Measurements from ENCODE around the gene LHCGR.

LHCGR gene

GRCh38 chr2:48738806-48739205 is 16.7 kb downstream of the LHCGR start:
- no peak for DNase-seq

DNA sequence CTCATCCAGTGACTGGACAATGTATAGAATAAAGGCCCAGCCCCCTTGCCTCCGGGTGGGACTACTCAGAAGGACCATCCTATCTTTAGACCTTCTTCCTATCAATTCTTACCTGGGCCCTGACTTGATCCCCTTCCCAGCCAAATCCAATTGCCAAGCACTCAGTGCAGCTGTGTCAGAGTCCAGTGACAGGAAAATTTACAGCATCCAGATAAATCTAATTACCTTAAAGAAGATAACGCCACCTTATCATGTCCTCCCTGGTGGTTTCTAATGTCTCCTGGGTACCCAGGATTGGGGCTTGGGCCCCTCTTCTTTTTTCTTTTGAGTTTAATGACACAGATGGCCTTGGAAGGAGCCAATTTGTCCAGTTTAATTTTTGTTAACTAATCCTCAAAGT is 19.3 kb downstream of the LHCGR start:
- DNase-seq = no peak

DNA sequence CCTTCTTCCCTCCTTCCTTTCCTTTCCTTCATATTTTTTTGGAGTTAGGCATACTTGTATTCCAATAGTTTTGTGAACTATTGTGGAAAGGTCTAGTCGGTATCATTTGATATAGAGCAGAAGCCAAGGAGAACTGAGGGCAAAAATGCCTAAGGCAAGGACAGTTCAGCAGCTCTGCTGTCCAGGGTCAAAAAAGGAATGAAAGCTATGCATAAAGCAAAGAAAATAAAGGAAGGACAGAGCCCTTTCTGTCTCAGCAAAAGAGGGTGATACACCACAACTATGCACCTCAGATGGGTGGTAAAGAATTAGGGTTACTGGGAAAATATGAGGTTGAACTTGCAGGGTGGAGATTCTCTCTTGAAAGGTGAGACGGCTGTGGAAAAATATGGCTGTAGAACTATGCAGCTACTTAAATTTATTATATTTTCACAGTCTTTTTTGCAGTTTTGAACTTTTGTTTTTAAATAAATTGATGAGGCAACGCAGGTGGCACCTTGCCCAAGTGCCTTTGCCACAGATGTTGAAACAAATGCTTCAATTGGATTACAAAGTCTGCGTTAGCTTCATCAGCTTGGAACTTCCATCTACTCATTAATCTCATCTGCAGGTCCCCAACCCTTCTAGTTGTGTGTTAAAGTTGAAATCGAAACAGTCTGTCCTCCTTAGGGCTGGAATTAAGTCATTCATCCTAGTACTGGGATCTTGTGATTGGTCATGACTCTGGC is 20.8 kb downstream of the LHCGR start:
- no peak for DNase-seq

GRCh38 chr2:48733067-48733503 is 22.4 kb downstream of the LHCGR start:
- no peak for DNase-seq

GRCh38 chr2:48728840-48729239 is 26.7 kb downstream of the LHCGR start:
- DNase-seq = no peak

- no peak for DNase-seq
Observed at GRCh38 chr2:48728295-48728694, 27.2 kb downstream of the LHCGR start.

GRCh38 chr2:48727560-48727959 is 28.0 kb downstream of the LHCGR start:
- no peak for DNase-seq

DNA sequence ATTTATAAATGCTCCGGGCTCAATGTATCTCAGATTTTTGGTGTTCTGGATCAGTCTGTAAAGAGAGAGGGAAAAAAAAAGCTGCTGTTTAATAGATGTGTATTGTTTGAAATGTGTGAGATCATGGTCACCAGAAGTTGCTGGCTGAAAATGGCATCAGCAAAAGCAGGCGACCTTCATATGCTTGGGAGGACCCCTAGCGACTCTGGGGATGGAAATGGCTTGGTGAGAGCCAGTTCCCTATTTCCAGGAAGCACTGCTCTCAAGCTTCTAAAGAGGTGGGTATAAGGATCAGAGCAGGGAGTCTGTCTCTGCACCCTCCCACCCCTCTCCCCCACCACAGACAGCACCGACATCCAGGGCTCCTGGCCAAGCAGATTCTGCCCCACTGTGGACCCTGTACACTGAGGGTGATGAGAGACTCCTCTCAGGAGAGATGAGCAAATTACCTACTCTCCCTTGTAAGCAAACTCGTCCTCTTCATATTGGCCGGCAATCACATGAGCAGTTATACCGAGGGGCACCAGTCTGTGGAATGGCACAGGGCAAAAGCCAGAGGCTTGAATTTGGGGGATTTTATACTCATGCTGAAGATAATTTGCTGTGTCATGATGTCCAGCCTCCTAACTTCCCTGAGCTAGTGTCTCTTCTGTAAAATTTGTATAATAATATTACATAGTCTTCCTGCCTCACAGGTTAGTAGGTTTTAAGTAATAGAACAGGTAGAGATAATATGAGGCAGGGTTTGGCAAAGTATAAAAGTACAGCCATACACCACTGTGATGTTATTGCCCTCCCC is 29.6 kb downstream of the LHCGR start:
- DNase-seq = no peak

DNA sequence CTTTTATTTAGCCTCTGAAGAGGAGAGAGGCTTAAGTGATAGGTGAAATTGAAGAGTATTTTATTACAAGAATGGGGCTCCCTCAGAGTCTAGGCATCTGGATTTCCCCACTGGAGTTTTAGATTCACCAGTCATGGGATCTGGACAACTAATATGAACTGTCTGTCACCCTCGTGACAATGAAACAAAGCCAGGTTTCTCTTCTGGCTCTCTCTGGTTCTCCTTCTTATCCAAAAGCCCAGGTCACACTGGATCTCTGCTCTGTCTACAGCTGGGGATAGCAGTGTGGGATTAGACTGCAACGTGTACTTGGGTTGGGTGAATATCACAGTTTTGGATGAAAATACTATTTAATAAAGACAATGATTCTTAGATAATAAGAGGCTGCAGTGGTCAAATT is 31.2 kb downstream of the LHCGR start:
- no peak for DNase-seq

DNA sequence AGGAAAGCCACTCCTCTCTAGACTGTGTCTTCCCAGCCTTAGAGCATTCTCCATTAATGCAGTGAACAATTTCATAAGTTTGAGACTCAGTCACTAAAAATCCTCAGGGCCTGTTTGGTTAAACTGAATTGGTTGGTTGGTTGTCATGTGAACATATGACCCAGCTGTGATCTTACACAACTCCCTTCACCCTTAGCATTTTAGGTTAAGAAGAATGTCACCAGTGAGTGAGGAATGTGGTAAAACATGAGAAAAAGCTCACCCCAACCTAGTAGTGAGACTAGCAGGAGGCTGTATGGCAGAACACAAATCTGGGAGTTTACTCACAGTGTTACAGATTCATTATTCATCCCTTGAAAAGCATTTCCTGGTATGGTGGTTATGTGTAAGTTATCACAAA is 32.4 kb downstream of the LHCGR start:
- DNase-seq = no peak

GRCh38 chr2:48722391-48722790 is 33.1 kb downstream of the LHCGR start:
- DNase-seq = no peak

- DNase-seq = no peak
Observed at GRCh38 chr2:48721158-48721557, 34.4 kb downstream of the LHCGR start.

DNA sequence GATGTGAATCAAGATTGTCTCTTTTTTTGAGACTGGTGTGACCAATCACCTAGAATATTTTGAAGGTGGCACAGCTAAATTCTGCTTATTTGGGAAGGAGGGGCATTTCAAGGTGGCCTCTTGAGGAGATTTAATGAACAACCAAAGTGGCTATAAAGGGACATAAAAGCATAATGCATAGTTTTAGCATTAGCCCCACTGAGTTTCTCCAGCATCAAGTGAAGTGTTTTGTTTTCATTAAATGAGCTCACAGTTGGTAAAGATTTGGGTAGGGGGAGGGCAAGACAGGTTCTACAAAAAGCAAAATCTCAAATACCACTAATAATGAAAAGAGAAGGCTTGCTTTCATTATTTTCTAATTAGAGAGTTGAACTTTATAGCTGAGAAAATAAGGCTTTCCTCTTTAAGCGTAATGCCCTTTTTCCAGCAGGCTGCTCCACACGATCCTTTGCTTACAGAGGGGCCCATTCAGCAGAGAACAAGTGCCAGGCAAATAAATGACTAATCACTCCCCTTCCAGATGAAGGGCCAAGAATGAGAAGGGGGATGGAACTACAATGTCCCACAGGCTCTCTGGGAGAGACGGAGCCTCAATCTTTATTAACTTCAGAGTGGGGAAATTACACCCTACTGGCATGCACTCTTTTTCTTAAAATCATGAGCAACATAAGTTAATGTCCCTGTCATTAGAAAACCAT is 35.9 kb downstream of the LHCGR start:
- no peak for DNase-seq

GRCh38 chr2:48717846-48718245 is 37.7 kb downstream of the LHCGR start:
- no peak for DNase-seq

DNA sequence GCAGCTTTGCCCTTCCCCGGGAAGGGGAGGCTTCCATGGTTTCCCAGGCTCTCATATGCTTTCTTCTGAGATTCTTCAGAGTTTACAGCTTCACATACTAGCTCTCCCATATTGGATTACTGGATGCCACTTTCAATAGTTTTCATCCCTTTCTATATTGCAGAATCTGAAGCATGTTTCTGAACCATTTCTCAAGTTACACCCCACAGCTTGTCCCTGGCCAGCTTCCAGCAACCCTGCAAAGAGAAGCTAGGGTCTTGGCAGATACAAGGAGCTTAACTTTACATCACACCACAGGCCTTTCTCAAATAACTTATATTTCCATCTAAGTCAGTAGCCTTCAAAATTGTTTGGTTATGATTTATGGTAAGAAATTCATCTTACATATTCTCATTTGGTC is 39.6 kb downstream of the LHCGR start:
- DNase-seq = no peak

DNA sequence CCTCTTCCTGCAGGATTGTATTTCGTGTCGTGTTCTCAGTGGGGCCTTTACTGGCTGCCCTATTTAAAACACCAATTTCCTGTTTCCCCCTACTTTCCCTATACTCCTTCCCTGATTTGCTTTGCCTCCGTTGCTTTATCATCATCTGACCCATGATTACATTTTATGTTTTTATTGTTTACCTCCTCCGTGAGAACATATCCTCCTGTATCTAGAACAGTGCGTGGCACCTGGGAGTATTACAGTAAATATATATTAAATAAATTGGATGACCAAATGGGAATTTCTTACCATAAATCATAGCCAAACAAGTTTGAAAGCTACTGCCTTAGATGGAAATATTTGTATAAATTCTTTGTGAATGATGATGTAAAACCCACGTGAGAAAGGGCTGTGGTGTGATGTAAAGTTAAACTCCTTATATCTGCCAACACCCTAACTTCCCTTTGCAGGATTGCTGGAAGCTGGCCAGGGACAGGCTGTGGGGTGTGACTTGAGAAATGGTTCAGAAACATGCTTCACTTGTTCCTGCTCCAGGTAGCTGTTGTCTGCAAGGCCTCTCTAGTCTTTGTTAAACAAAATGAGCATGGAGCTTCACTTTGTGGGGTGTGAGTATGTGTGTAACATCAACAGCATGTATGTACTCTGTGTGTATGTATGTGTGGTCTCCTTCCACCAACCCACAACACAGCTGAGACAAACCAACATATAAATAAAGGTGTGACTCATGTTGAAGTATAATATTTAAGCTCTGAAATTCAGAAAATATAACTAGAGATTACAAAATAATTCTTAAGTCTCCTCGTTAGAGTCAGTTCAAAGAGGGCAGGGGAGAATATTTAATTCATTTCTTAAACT is 40.3 kb downstream of the LHCGR start:
- DNase-seq = no peak

GRCh38 chr2:48714245-48714644 is 41.3 kb downstream of the LHCGR start:
- DNase-seq = no peak

GRCh38 chr2:48713647-48714046 is 41.9 kb downstream of the LHCGR start:
- no peak for DNase-seq

DNA sequence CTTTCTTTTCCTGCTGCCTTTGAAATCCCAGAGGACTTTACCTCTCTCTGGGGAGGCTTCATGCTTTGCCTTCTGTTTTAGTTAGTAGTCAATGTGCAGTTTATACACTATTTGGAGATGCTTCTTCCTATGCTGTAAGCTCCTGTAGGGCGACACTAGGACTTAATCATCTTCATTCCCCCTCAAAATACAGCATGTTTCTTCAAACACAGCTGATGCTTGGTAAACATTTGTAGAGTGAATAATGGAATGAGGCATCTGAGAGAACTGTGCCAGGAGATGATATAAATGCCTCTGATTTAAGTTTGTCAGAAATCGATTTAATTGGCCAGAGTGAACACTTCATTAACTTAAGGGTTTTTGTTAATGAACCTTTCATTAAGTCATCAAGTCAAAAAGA is 43.4 kb downstream of the LHCGR start:
- no peak for DNase-seq

GRCh38 chr2:48711343-48711742 is 44.2 kb downstream of the LHCGR start:
- no peak for DNase-seq

GRCh38 chr2:48709096-48710034 is 46.2 kb downstream of the LHCGR start:
- DNase-seq = no peak

- no peak for DNase-seq
Observed at GRCh38 chr2:48707466-48707865, 48.1 kb downstream of the LHCGR start.
